Mucosa of descending colon (tissue), 3 donors: Measurements from ENCODE around the gene STC2. TPM values are rescaled to one million over a fixed set of nuclear protein-coding genes. Genes with fewer than 3 reads are reported as not detected.

Experiments used
- ATAC-seq: fragments of 200-7000 bp; cut with Tn5 transposase; one replicate; pipeline ENCODE4 v1.9.1; 2020; ENCODE audit warnings: mild to moderate bottlenecking, moderate library complexity
- DNase-seq, 3 donors: peaks; one replicate each; pipeline ENCODE4 v3.0.0-alpha.2; 2020
- H3K36me3 ChIP-seq: fragments of 200-600 bp; one replicate; pipeline ENCODE4 v1.8.0; 2021; ENCODE audit warnings: low read depth, mild to moderate bottlenecking
- H3K4me1 ChIP-seq: fragments of 200-600 bp; one replicate; pipeline ENCODE4 v1.8.0; 2021; ENCODE audit warnings: low read depth, mild to moderate bottlenecking
- H3K4me3 ChIP-seq: fragments of 200-600 bp; one replicate; pipeline ENCODE4 v1.8.0; 2021; ENCODE audit warnings: mild to moderate bottlenecking
- H3K9me3 ChIP-seq: fragments of 200-600 bp; one replicate; pipeline ENCODE4 v1.8.0; 2021; ENCODE audit warnings: mild to moderate bottlenecking
- intact Hi-C, 2 donors: fragments of 100-400 bp; cut with DNase I in 1 of 2; cut with micrococcal nuclease in 1 of 2; formaldehyde crosslinking; loops; one replicate each; pipeline versions ENCODE4 v1.11.0 to v1.11.1; 2022; cut with DNase I, micrococcal nuclease
- total RNA-seq, 3 donors: library from RNA; stranded (reverse); fragmentation: NEBNext Ultra II Directional in 2 of 3; extraction: Animal tissue kit (Norgen Biotek cat#: 25700) in 2 of 3; gene quantifications; one replicate each; pipeline versions ENCODE4 v1.2.1 to v1.2.4, GENCODE V29; 2021 to 2023
- TF ChIP-seq, protein P1 (sequence below): fragments of 200-600 bp; IDR thresholded peaks from one replicate; pipeline ENCODE4 v1.8.0; 2022; ENCODE audit warnings: antibody characterized with exemption, mild to moderate bottlenecking
- donor health status: DM: no; HTN: no; CAD: no; lungs with moderate emphysema.
- donor health status: DM: no; HTN: no; CAD: no.
- donor health status: DM: no; HTN: yes; CAD: no.

The STC2 gene
- total RNA-seq, 3 donors from 2014 or later = 0.26 to 3.4 (median 1.4) TPM

DNA sequence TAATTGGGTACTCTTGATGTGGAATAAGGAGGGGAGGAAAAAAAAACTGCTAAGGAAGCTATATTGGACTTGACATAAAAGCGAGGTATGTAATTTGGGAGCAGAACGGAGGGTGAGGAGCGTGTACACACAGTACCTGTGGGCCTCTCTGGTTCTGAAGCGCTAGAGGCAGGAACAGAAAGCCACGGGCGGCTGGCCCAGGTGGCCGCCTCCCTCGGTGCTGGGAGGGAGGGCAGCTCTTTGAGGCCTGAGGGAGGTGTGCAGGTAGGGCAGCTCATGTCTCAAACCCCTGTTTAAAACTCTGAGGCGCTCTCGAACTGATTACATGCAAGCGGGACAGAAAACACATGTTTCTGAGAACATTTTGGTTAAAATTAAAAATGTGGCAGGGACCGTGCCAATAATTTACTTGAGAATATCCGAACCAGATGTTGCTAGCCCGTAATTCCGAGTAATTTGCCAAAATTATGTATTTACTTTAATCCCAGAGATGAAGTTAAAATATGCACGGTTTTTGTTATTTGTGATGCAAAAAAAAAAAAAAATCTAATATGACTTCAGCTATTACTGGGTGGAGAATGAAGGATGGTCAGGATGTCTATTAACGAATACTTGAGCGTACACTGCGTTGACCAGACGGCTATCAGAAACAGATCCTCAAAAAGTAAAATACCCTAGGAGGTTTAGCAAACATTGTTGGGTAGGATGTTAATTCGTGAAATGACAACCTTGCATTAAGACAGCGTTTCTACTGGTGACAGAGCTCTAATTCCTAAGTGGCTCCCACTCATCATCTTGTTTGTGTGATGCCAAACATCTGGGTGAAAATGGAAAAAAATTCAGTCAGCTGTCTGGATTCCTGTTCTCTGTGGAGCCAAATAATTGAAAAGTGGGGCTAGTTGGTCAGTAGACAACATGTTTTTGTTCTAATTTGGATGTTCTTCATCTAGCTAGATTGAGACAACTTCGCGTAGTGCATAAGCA is 24.4 kb upstream of the STC2 start:
- no peaks in the 10 kb centered on the region for H3K36me3 ChIP-seq
- TF ChIP-seq, protein P1, sequence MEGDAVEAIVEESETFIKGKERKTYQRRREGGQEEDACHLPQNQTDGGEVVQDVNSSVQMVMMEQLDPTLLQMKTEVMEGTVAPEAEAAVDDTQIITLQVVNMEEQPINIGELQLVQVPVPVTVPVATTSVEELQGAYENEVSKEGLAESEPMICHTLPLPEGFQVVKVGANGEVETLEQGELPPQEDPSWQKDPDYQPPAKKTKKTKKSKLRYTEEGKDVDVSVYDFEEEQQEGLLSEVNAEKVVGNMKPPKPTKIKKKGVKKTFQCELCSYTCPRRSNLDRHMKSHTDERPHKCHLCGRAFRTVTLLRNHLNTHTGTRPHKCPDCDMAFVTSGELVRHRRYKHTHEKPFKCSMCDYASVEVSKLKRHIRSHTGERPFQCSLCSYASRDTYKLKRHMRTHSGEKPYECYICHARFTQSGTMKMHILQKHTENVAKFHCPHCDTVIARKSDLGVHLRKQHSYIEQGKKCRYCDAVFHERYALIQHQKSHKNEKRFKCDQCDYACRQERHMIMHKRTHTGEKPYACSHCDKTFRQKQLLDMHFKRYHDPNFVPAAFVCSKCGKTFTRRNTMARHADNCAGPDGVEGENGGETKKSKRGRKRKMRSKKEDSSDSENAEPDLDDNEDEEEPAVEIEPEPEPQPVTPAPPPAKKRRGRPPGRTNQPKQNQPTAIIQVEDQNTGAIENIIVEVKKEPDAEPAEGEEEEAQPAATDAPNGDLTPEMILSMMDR = no peak
- no peaks in the 10 kb centered on the region for H3K9me3 ChIP-seq
- intact Hi-C loops = no loop called here
- H3K4me3 ChIP-seq = no peak overlapping the region
- no peak for ATAC-seq
- no peak for DNase-seq
- no peaks in the 10 kb centered on the region for H3K4me1 ChIP-seq

DNA sequence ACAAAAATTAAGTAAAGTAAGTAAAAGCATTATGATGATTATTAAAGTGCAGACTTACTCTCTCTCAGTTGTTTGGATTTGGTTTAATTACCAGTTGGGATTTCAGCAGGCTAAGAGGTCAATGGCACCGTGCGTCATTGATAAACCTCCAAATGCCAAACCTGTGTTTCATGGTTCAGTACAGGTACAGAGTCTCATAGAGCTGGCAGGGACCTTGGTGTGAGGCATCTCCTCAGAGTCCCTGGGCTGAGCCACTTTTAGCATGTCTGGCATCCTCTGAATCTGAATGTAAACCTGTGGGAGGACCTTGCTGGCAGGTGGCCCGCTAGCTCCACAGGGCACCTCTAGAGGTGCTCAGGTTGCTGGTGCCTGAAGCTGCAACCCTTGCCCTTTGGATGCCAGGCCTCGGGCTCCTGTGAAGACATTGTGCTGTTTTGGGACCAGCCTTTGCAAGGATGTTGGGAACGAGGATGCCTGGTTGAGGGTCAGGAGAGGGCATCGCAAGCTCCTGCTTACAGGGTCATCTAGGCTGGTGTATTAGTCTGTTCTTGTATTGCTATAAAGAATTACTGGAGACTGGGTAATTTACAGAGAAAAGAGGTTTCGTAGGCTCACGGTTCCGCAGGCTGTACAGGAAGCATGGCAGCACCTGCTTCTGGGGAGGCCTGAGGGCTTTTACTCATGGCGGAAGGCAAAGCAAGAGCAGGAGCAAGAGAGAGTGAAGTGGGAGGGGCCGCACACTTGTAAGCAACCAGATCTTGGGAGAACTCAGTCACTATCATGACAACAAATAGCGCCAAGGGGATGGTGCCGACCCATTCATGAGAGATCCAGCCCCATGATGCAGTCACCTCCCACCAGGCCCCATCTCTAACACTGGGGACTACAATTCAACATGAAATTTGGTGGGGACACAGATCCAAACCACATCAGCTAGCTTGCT is 14.9 kb upstream of the STC2 start:
- intact Hi-C loops = no loop called here
- Histone ChIP-seq H3K9me3 (no peaks in the 10 kb centered on the region), H3K4me3 (no peak overlapping the region), H3K36me3 (no peaks in the 10 kb centered on the region), H3K4me1 (no peaks in the 10 kb centered on the region)
- no peak for ATAC-seq
- DNase-seq = no peak
- TF ChIP-seq, protein P1 = no peak

DNA sequence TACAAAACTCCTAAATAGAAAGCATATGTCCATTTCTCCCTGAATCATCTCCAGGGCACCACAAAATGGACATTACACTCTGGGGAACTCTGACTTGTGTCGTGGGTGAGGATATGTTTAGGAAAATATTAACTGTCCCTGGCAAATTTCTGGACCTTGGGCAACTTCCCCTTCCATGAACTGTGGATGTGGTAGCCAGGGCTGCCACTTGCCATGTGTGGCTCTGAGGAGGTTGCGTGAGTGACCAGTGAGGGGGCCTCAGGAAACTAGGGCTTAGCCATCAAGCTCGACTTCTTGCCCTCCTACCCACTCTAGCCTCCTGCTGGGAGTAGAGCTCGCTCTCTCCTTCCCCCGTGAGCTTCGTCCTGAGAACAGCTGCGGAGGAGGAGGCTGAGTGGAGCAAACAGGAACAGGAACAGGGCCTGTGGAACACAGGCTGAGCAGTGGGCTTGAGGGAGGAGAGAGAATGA is 13.8 kb upstream of the STC2 start:
- ATAC-seq (no peak), DNase-seq (no peak)
- no peak overlapping the region for H3K4me3 ChIP-seq
- H3K4me1 ChIP-seq = no peaks in the 10 kb centered on the region
- TF ChIP-seq, protein P1 = no peak
- intact Hi-C loops = no loop called here
- no peaks in the 10 kb centered on the region for H3K36me3 ChIP-seq
- no peaks in the 10 kb centered on the region for H3K9me3 ChIP-seq

DNA sequence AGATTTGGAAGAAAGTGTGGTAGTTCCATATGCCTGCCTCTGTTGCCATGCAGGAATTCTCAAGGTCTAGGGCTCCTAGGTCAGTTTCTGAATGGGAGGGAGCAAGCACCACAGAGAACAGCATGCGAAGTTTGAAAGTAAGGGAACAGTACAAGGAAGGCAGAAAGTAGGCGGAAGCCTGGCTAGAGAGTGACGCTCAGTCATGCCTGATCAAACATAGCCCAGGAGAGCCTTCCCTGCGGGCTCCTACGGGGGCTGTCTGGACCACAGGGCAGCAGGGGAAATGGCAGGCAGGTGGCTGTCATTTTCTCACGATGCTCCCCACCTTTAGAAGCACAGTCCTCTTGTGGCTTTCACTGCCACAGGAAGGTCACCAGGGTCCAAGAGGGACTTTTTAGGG is 12.8 kb upstream of the STC2 start:
- intact Hi-C loops = no loop called here
- H3K9me3 ChIP-seq = no peaks in the 10 kb centered on the region
- ATAC-seq (no peak), DNase-seq (no peak)
- H3K4me3 ChIP-seq = no peak overlapping the region
- TF ChIP-seq, protein P1 = no peak
- H3K4me1 ChIP-seq = no peaks in the 10 kb centered on the region
- H3K36me3 ChIP-seq = no peaks in the 10 kb centered on the region

DNA sequence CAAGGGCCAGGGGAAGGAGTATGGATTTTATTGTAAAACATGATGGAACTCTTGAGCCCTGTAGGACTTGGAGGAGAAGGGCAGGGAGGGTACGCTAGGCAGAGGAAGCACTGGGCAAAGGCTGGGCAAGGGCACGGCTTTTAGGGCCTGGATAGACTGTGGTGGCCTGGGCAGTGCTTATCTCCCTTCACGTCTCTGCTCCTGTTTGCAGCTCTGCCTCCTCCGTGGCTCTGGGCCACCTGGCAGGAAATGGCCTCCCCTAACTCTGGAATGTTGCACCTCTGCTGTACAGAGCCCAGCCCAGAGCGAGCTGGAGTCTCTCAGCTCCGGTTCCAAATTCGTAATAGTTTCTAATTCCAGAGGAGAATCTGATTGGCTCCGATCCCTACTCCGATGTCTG is 12.2 kb upstream of the STC2 start:
- no peaks in the 10 kb centered on the region for H3K36me3 ChIP-seq
- TF ChIP-seq, protein P1 = no peak
- no peak for DNase-seq
- no peaks in the 10 kb centered on the region for H3K4me1 ChIP-seq
- no peak overlapping the region for H3K4me3 ChIP-seq
- ATAC-seq = no peak
- intact Hi-C loops = no loop called here
- no peaks in the 10 kb centered on the region for H3K9me3 ChIP-seq
